DND-41 (cell line): ENCODE measurements around the gene ARHGAP26.

Experiments
- ATAC-seq: fragments of 200-7000 bp; cut with Tn5 transposase; 3 replicates; pipeline ENCODE4 v1.9.1; 2021; ENCODE audit warnings: low read depth; ENCODE audit not compliant: insufficient read depth
- DNase-seq: peaks from one replicate; pipeline ENCODE4 v3.0.0-alpha.2; 2020
- H2AFZ ChIP-seq: 2 replicates; pipeline ENCODE4 v1.6.0; 2012; ENCODE audit warnings: low read depth, low read length
- H3K27ac ChIP-seq: 2 replicates; pipeline ENCODE4 v1.5.1; 2012; ENCODE audit warnings: low read length, inconsistent platforms
- H3K27me3 ChIP-seq: fragments of 200-600 bp; sonication (generic); 2 replicates; pipeline ENCODE4 v1.6.0; 2012; ENCODE audit warnings: low read length, mild to moderate bottlenecking, inconsistent platforms; ENCODE audit not compliant: insufficient read depth, poor library complexity
- H3K36me3 ChIP-seq: 2 replicates; pipeline ENCODE4 v1.5.1; 2012; ENCODE audit warnings: low read length, inconsistent platforms; ENCODE audit not compliant: insufficient read depth
- H3K4me1 ChIP-seq: 2 replicates; pipeline ENCODE4 v1.5.1; 2012; ENCODE audit warnings: mild to moderate bottlenecking, low read length; ENCODE audit not compliant: insufficient read depth
- H3K4me2 ChIP-seq: 2 replicates; pipeline ENCODE4 v1.6.0; 2012; ENCODE audit warnings: mild to moderate bottlenecking, moderate library complexity, low read length, inconsistent platforms; ENCODE audit not compliant: insufficient read depth
- H3K4me3 ChIP-seq, 2 experiments: fragments of 200-600 bp in 1 of 2; shearing (Covaris generic) in 1 of 2; 2 replicates each; pipeline ENCODE4 v1.5.1; 2012 to 2016; ENCODE audit warnings: inconsistent platforms in 2 of 2, low read length in 2 of 2, mild to moderate bottlenecking in 2 of 2, low read depth in 1 of 2, moderate library complexity in 1 of 2
- H3K79me2 ChIP-seq: 2 replicates; pipeline ENCODE4 v1.6.0; 2012; ENCODE audit warnings: low read length, inconsistent platforms; ENCODE audit not compliant: insufficient read depth
- H3K9ac ChIP-seq: 2 replicates; pipeline ENCODE4 v1.6.0; 2012; ENCODE audit warnings: low read depth, mild to moderate bottlenecking, inconsistent platforms, low read length, moderate library complexity
- H3K9me3 ChIP-seq: 2 replicates; pipeline ENCODE4 v1.5.1; 2012; ENCODE audit warnings: low read length, moderate library complexity, mild to moderate bottlenecking, inconsistent platforms; ENCODE audit not compliant: insufficient read depth, severe bottlenecking
- H4K20me1 ChIP-seq: 2 replicates; pipeline ENCODE4 v1.6.0; 2012; ENCODE audit warnings: low read length; ENCODE audit not compliant: insufficient read depth
- EZH2 ChIP-seq: IDR thresholded peaks from 3 replicates; pipeline ENCODE4 v1.6.1; 2012; ENCODE audit warnings: borderline replicate concordance, low read depth, mild to moderate bottlenecking, moderate library complexity, low read length, inconsistent platforms; ENCODE audit not compliant: severe bottlenecking
- TF ChIP-seq, protein P1 (sequence below): IDR thresholded peaks from 2 replicates; pipeline ENCODE4 v1.5.1; 2012; ENCODE audit warnings: borderline replicate concordance, low read length, moderate library complexity, mild to moderate bottlenecking; ENCODE audit not compliant: poor library complexity, severe bottlenecking; ENCODE audit errors: extremely low read depth

Gene ARHGAP26

DNA sequence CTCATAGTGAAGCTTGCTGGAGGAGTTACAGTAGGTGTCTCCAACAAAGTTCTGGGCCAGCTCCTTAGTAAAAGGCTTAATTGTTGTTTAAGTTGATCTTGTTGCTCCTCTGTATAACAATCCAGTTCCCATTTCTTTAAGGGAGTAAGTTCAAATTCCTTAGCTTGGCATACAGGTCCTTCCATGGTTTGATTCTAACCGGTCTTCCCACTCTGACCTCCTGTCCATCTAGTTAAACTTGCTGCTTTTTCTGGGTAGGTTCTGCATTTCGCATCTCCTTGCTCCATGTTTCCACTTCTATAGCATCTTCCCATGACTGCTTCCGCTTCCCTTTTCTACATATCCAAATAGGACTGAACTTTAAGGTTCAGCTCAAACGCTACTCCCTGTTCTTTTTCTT lies 95.5 kb downstream of the ARHGAP26 start:
- H3K4me3 ChIP-seq: no peak overlapping the region
- DNase-seq (no peak), ATAC-seq (no peak)
- H4K20me1 ChIP-seq: peaks cover 13% of the 10 kb centered on the region; the same call in 1 of the 2 replicates
- H3K9me3 ChIP-seq: no peaks in the 10 kb centered on the region
- peaks cover 24% of the 10 kb centered on the region for H3K4me1 ChIP-seq
- no peak for TF ChIP-seq EZH2
- no peak overlapping the region for H2AFZ ChIP-seq
- no peak overlapping the region for H3K4me2 ChIP-seq
- no peak overlapping the region for H3K27ac ChIP-seq
- H3K36me3 ChIP-seq: no peaks in the 10 kb centered on the region
- peaks cover 25% of the 10 kb centered on the region for H3K79me2 ChIP-seq
- H3K9ac ChIP-seq: no peak overlapping the region
- no peaks in the 10 kb centered on the region for H3K27me3 ChIP-seq

GRCh38 chr5:142866563-142867275 lies 96.5 kb downstream of the ARHGAP26 start:
- peaks cover 21% of the 10 kb centered on the region for H3K79me2 ChIP-seq
- H3K27ac ChIP-seq: peak overlapping the region; percentile 49
- H3K4me3 ChIP-seq: no peak overlapping the region
- H3K9me3 ChIP-seq: no peaks in the 10 kb centered on the region
- peak; percentile 84 for ATAC-seq
- no peak overlapping the region; the same call in 1 of the 2 replicates for H3K4me2 ChIP-seq
- no peak overlapping the region for H3K9ac ChIP-seq
- DNase-seq: peak; percentile 59
- H2AFZ ChIP-seq: no peak overlapping the region
- peaks cover 14% of the 10 kb centered on the region for H3K4me1 ChIP-seq
- H3K36me3 ChIP-seq: no peaks in the 10 kb centered on the region
- peaks cover 20% of the 10 kb centered on the region; the same call in 1 of the 2 replicates for H4K20me1 ChIP-seq
- TF ChIP-seq, protein P1, sequence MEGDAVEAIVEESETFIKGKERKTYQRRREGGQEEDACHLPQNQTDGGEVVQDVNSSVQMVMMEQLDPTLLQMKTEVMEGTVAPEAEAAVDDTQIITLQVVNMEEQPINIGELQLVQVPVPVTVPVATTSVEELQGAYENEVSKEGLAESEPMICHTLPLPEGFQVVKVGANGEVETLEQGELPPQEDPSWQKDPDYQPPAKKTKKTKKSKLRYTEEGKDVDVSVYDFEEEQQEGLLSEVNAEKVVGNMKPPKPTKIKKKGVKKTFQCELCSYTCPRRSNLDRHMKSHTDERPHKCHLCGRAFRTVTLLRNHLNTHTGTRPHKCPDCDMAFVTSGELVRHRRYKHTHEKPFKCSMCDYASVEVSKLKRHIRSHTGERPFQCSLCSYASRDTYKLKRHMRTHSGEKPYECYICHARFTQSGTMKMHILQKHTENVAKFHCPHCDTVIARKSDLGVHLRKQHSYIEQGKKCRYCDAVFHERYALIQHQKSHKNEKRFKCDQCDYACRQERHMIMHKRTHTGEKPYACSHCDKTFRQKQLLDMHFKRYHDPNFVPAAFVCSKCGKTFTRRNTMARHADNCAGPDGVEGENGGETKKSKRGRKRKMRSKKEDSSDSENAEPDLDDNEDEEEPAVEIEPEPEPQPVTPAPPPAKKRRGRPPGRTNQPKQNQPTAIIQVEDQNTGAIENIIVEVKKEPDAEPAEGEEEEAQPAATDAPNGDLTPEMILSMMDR: peak; percentile 86
- TF ChIP-seq EZH2: no peak
- H3K27me3 ChIP-seq: no peaks in the 10 kb centered on the region

DNA sequence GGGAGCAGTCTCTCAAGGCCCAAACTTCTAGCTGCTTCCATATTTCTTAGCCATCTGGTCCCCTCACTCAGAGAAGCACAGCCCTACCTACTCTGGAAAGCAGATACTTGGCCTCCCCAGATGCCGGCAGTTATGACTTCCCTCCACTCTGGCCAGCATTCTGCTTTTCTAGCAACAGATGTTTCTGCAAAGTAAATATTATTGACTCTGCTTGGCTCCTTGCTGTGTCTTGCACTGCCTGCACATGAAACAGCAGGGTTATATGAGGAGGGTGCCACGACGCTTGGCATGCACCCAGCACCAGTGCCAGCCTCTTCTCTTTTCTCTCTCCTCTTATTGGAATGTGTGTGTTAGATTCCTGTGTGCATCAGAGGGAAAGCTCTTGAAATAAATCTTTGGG lies 99.7 kb downstream of the ARHGAP26 start:
- TF ChIP-seq EZH2: no peak
- TF ChIP-seq, protein P1: no peak
- Histone ChIP-seq H3K4me3 (no peak overlapping the region), H3K79me2 (peaks cover 13% of the 10 kb centered on the region), H3K9ac (no peak overlapping the region), H3K9me3 (no peaks in the 10 kb centered on the region), H3K4me1 (peaks cover 9% of the 10 kb centered on the region), H3K36me3 (0 out of 2 replicates have a peak, but pooled peaks cover under 1% of the 10 kb centered on the region), H3K4me2 (no peak overlapping the region), H2AFZ (no peak overlapping the region), H4K20me1 (peaks cover 21% of the 10 kb centered on the region; the same call in 1 of the 2 replicates), H3K27me3 (no peaks in the 10 kb centered on the region), H3K27ac (no peak overlapping the region)
- DNase-seq (no peak), ATAC-seq (no peak)

DNA sequence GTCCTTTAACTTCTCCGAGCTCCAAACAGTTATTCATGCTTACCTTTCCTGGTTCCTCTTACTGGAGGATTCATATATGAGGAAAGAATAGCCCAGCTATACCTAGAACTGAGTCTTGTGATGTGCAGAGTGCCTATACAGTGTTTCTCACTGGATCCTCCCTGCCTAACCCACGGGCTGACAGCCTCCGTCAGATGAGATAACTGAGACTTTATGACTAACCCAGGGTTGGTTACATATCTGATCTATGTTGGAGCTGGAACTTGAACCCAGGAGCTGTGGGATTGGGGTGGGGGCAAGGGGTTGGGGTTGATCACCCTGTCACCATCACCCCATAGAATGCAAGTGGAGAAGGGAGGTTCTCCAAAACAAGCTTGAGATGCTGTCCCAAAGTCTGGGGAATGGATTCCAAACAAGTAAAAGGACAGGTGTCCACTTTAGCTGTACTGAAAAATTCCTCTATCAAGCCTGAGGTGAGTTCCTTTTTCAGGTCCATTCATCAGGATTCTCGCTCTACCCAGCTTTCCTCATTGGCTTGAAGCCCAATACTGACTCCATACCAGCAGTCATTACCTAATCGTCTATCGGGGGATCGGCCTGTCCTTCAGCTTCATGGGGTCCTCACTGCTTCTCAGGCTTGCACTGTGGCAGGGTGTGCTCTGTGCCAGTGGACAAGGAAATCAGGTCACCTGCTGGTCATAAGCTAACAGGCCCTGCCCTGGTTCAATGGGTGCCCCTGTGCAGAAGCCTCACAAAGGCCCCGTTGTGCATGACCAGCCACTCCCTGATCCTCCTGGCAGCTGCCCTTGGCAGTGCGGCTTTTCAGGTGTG lies 100.6 kb downstream of the ARHGAP26 start:
- DNase-seq (no peak), ATAC-seq (no peak)
- Histone ChIP-seq H4K20me1 (peaks cover 21% of the 10 kb centered on the region; the same call in 1 of the 2 replicates), H3K79me2 (peaks cover 13% of the 10 kb centered on the region), H3K4me2 (no peak overlapping the region), H3K4me1 (peaks cover 9% of the 10 kb centered on the region), H3K27ac (no peak overlapping the region), H3K27me3 (no peaks in the 10 kb centered on the region), H2AFZ (no peak overlapping the region), H3K36me3 (0 out of 2 replicates have a peak, but pooled peaks cover 3% of the 10 kb centered on the region), H3K9ac (no peak overlapping the region), H3K9me3 (no peaks in the 10 kb centered on the region), H3K4me3 (no peak overlapping the region)
- TF ChIP-seq EZH2: no peak
- TF ChIP-seq, protein P1: no peak
